IgD-negative memory B cell (primary cell): ENCODE results near the gene CLDN15. TPM values are rescaled to one million over a fixed set of nuclear protein-coding genes. Genes with fewer than 3 reads are reported as not detected.
"Not testable (repeated sequence)": the region's sequence is repeated elsewhere in the genome, so short reads cannot be mapped to it uniquely, and the experiment has no call there.

ENCODE experiments used
- H3K27ac Mint-ChIP-seq, 3 donors: one replicate each; pipeline ENCODE4 v1.8.0; 2020 to 2022; ENCODE audit warnings: mild to moderate bottlenecking in 3 of 3, mixed read lengths in 3 of 3, moderate library complexity in 1 of 3
- H3K27me3 Mint-ChIP-seq: one replicate; pipeline ENCODE4 v1.8.0; 2021; ENCODE audit warnings: mixed read lengths
- H3K36me3 Mint-ChIP-seq: one replicate; pipeline ENCODE4 v1.8.0; 2020; ENCODE audit warnings: mild to moderate bottlenecking, mixed read lengths
- H3K4me1 Mint-ChIP-seq, 3 donors: one replicate each; pipeline ENCODE4 v1.8.0; 2020 to 2022; ENCODE audit warnings: mixed read lengths in 3 of 3, mild to moderate bottlenecking in 1 of 3
- H3K4me3 Mint-ChIP-seq, 4 donors: one replicate each; pipeline ENCODE4 v1.8.0; 2020 to 2022; ENCODE audit warnings: mild to moderate bottlenecking in 4 of 4, mixed read lengths in 4 of 4, moderate library complexity in 3 of 4
- H3K9me3 Mint-ChIP-seq, 3 donors: one replicate each; pipeline ENCODE4 v1.8.0; 2020 to 2021; ENCODE audit warnings: mixed read lengths in 3 of 3, mild to moderate bottlenecking in 1 of 3
- polyA plus RNA-seq: library from polyadenylated mRNA; unstranded; fragments of 300-500 nt; fragmentation: Illumina TruSeq; gene quantifications from one replicate; pipeline ENCODE4 v1.2.3, GENCODE V29; 2021

Gene CLDN15
- polyA plus RNA-seq, 1 donor from 2014 or later, result 2.2 TPM

- Mint-ChIP-seq H3K4me1 (peaks cover 9 to 13% (median 10%) of the 10 kb centered on the region in 3 donors), H3K9me3 (no peaks in the 10 kb centered on the region), H3K4me3 (no peak overlapping the region), H3K27ac (no peak overlapping the region), H3K27me3 (peaks cover 24% of the 10 kb centered on the region), H3K36me3 (peaks cover under 1% of the 10 kb centered on the region)
Observed at GRCh38 chr7:101202603-101202918, 35.0 kb downstream of the CLDN15 start.

GRCh38 chr7:101201695-101202602, 35.7 kb downstream of the CLDN15 start:
- peaks cover 24% of the 10 kb centered on the region for H3K27me3 Mint-ChIP-seq
- no peaks in the 10 kb centered on the region for H3K9me3 Mint-ChIP-seq
- peak overlapping the region in 1 of 3 donors; percentile 81 for H3K27ac Mint-ChIP-seq
- peaks cover 9 to 13% (median 10%) of the 10 kb centered on the region in 3 donors for H3K4me1 Mint-ChIP-seq
- no peaks in the 10 kb centered on the region for H3K36me3 Mint-ChIP-seq
- H3K4me3 Mint-ChIP-seq, result peak overlapping the region in 1 of 4 donors; percentile 8

- peaks cover 9 to 13% (median 10%) of the 10 kb centered on the region in 3 donors for H3K4me1 Mint-ChIP-seq
- H3K4me3 Mint-ChIP-seq, result peak within 1 kb of the TSS in 2 of 4 donors; percentile 8 to 37
- peaks cover 24% of the 10 kb centered on the region for H3K27me3 Mint-ChIP-seq
- H3K9me3 Mint-ChIP-seq, result no peaks in the 10 kb centered on the region
- H3K36me3 Mint-ChIP-seq, result no peaks in the 10 kb centered on the region
- H3K27ac Mint-ChIP-seq, result peak within 1 kb of the TSS in 2 of 3 donors; percentile 27 to 81
Observed at GRCh38 chr7:101200862-101201599, 36.6 kb downstream of the CLDN15 start, which contains the start of gene MOGAT3. MOGAT3 (minus strand) TSS chr7:101201036; CDS start chr7:101200854, 182 bp downstream.

GRCh38 chr7:101200504-101200861, 37.1 kb downstream of the CLDN15 start:
- Mint-ChIP-seq H3K27ac (peak overlapping the region in 1 of 3 donors; percentile 27), H3K9me3 (no peaks in the 10 kb centered on the region), H3K36me3 (no peaks in the 10 kb centered on the region), H3K27me3 (peaks cover 24% of the 10 kb centered on the region), H3K4me1 (peaks cover 9 to 12% (median 10%) of the 10 kb centered on the region in 3 donors), H3K4me3 (no peak overlapping the region)

GRCh38 chr7:101199522-101199921, 38.1 kb downstream of the CLDN15 start:
- not testable (repeated sequence) for H3K27ac Mint-ChIP-seq, H3K36me3 Mint-ChIP-seq, H3K9me3 Mint-ChIP-seq, H3K4me3 Mint-ChIP-seq
- Mint-ChIP-seq H3K27me3 (peaks cover 24% of the 10 kb centered on the region), H3K4me1 (peaks cover 9 to 12% (median 10%) of the 10 kb centered on the region in 3 donors)

- Mint-ChIP-seq H3K27me3 (peaks cover 21% of the 10 kb centered on the region), H3K4me3 (no peak overlapping the region)
Observed at GRCh38 chr7:101198476-101198875, 39.1 kb downstream of the CLDN15 start.

GRCh38 chr7:101197991-101198390, 39.6 kb downstream of the CLDN15 start:
- H3K27me3 Mint-ChIP-seq, result peaks cover 20% of the 10 kb centered on the region
- H3K9me3 Mint-ChIP-seq, result no peaks in the 10 kb centered on the region
- H3K4me1 Mint-ChIP-seq, result peaks cover 0 to 3% (median 3%) of the 10 kb centered on the region in 3 donors
- H3K27ac Mint-ChIP-seq, result no peak overlapping the region
- H3K36me3 Mint-ChIP-seq, result no peaks in the 10 kb centered on the region
- no peak overlapping the region for H3K4me3 Mint-ChIP-seq

More at GRCh38 chr7:101198476-101198875, 39.1 kb downstream of the CLDN15 start:
- H3K4me1 Mint-ChIP-seq, result peaks cover 0 to 7% (median 3%) of the 10 kb centered on the region in 3 donors
- no peaks in the 10 kb centered on the region for H3K36me3 Mint-ChIP-seq
- no peaks in the 10 kb centered on the region for H3K9me3 Mint-ChIP-seq
- H3K27ac Mint-ChIP-seq, result no peak overlapping the region

GRCh38 chr7:101195884-101196283, 41.7 kb downstream of the CLDN15 start:
- no peak overlapping the region for H3K27ac Mint-ChIP-seq
- peaks cover 2 to 5% (median 3%) of the 10 kb centered on the region in 3 donors for H3K4me1 Mint-ChIP-seq
- no peaks in the 10 kb centered on the region for H3K9me3 Mint-ChIP-seq
- peaks cover 10% of the 10 kb centered on the region for H3K27me3 Mint-ChIP-seq
- peaks cover 2% of the 10 kb centered on the region for H3K36me3 Mint-ChIP-seq
- no peak overlapping the region for H3K4me3 Mint-ChIP-seq

- Mint-ChIP-seq H3K4me3 (no peak overlapping the region), H3K27ac (no peak overlapping the region), H3K9me3 (no peaks in the 10 kb centered on the region), H3K36me3 (peaks cover 2% of the 10 kb centered on the region), H3K27me3 (peaks cover 1% of the 10 kb centered on the region), H3K4me1 (peaks cover 2 to 5% (median 3%) of the 10 kb centered on the region in 3 donors)
Observed at GRCh38 chr7:101189109-101189508, 48.5 kb downstream of the CLDN15 start.

GRCh38 chr7:101186844-101187428, 50.7 kb downstream of the CLDN15 start:
- Mint-ChIP-seq H3K27ac (no peak overlapping the region), H3K4me1 (peaks cover 0 to 4% (median 0%) of the 10 kb centered on the region in 3 donors), H3K9me3 (peaks cover 0 to 1% (median 0%) of the 10 kb centered on the region in 3 donors), H3K36me3 (no peaks in the 10 kb centered on the region), H3K4me3 (no peak overlapping the region), H3K27me3 (peaks cover 10% of the 10 kb centered on the region)

- Mint-ChIP-seq H3K4me1 (peaks cover 0 to 4% (median 0%) of the 10 kb centered on the region in 3 donors), H3K36me3 (no peaks in the 10 kb centered on the region), H3K27me3 (peaks cover 11% of the 10 kb centered on the region), H3K27ac (no peak overlapping the region), H3K4me3 (no peak overlapping the region), H3K9me3 (peaks cover 0 to 1% (median 0%) of the 10 kb centered on the region in 3 donors)
Observed at GRCh38 chr7:101186194-101186593, 51.4 kb downstream of the CLDN15 start.

GRCh38 chr7:101185258-101185839, 52.3 kb downstream of the CLDN15 start:
- Mint-ChIP-seq H3K36me3 (peaks cover 3% of the 10 kb centered on the region), H3K27me3 (peaks cover 16% of the 10 kb centered on the region), H3K9me3 (peaks cover 0 to 1% (median 0%) of the 10 kb centered on the region in 3 donors), H3K27ac (no peak overlapping the region), H3K4me1 (peaks cover 0 to 4% (median 2%) of the 10 kb centered on the region in 3 donors), H3K4me3 (no peak overlapping the region)
